Measurements from ENCODE around the gene CNTN4.

Gene CNTN4

GRCh38 chr3:2246873-2247648 lies 148.4 kb downstream of the CNTN4 start:
- no peak for DNase-seq (ENCODE audit: low read depth, low spot score)
- H3K4me3 ChIP-seq (ENCODE audit: low read length) = no peak overlapping the region

GRCh38 chr3:2247831-2248230 lies 149.2 kb downstream of the CNTN4 start:
- H3K4me3 ChIP-seq (ENCODE audit: low read length) = no peak overlapping the region
- no peak for DNase-seq (ENCODE audit: low read depth, low spot score)

GRCh38 chr3:2250783-2251182 lies 152.1 kb downstream of the CNTN4 start:
- no peak for DNase-seq (ENCODE audit: low read depth, low spot score)
- H3K4me3 ChIP-seq (ENCODE audit: low read length) = no peak overlapping the region

- H3K4me3 ChIP-seq (ENCODE audit: low read length) = no peak overlapping the region
- no peak for DNase-seq (ENCODE audit: low read depth, low spot score)
Observed at GRCh38 chr3:2261747-2262146, 163.1 kb downstream of the CNTN4 start.

- no peak overlapping the region for H3K4me3 ChIP-seq (ENCODE audit: low read length)
- no peak for DNase-seq (ENCODE audit: low read depth, low spot score)
Observed at GRCh38 chr3:2262204-2262603, 163.5 kb downstream of the CNTN4 start.

- no peak for DNase-seq (ENCODE audit: low read depth, low spot score)
- H3K4me3 ChIP-seq (ENCODE audit: low read length) = no peak overlapping the region
Observed at GRCh38 chr3:2266606-2267005, 167.9 kb downstream of the CNTN4 start.

- DNase-seq (ENCODE audit: low read depth, low spot score) = peak; percentile 3
- H3K4me3 ChIP-seq (ENCODE audit: low read length) = no peak overlapping the region
Observed at GRCh38 chr3:2268779-2269178, 170.1 kb downstream of the CNTN4 start.

- no peak overlapping the region for H3K4me3 ChIP-seq (ENCODE audit: low read length)
- DNase-seq (ENCODE audit: low read depth, low spot score) = no peak
Observed at GRCh38 chr3:2274526-2274925, 175.9 kb downstream of the CNTN4 start.

GRCh38 chr3:2283818-2284217 lies 185.2 kb downstream of the CNTN4 start:
- no peak for DNase-seq (ENCODE audit: low read depth, low spot score)
- no peak overlapping the region for H3K4me3 ChIP-seq (ENCODE audit: low read length)

- no peak for DNase-seq (ENCODE audit: low read depth, low spot score)
- no peak overlapping the region for H3K4me3 ChIP-seq (ENCODE audit: low read length)
Observed at GRCh38 chr3:2300938-2301337, 202.3 kb downstream of the CNTN4 start.

GRCh38 chr3:2301361-2301760 lies 202.7 kb downstream of the CNTN4 start:
- H3K4me3 ChIP-seq (ENCODE audit: low read length) = no peak overlapping the region
- DNase-seq (ENCODE audit: low read depth, low spot score) = no peak

- no peak overlapping the region for H3K4me3 ChIP-seq (ENCODE audit: low read length)
Observed at GRCh38 chr3:2303566-2303965, 204.9 kb downstream of the CNTN4 start.

GRCh38 chr3:2311022-2311421 lies 212.4 kb downstream of the CNTN4 start:
- DNase-seq (ENCODE audit: low read depth, low spot score) = no peak
- H3K4me3 ChIP-seq (ENCODE audit: low read length) = no peak overlapping the region

More at GRCh38 chr3:2303566-2303965, 204.9 kb downstream of the CNTN4 start:
- peak; percentile 14 for DNase-seq (ENCODE audit: low read depth, low spot score)

- DNase-seq (ENCODE audit: low read depth, low spot score) = no peak
- H3K4me3 ChIP-seq (ENCODE audit: low read length) = no peak overlapping the region
Observed at GRCh38 chr3:2317521-2317920, 218.9 kb downstream of the CNTN4 start.

GRCh38 chr3:2334921-2335320 lies 236.3 kb downstream of the CNTN4 start:
- DNase-seq (ENCODE audit: low read depth, low spot score) = no peak
- no peak overlapping the region for H3K4me3 ChIP-seq (ENCODE audit: low read length)

- H3K4me3 ChIP-seq (ENCODE audit: low read length) = no peak overlapping the region
- no peak for DNase-seq (ENCODE audit: low read depth, low spot score)
Observed at GRCh38 chr3:2343031-2343682, 244.5 kb downstream of the CNTN4 start.

- no peak overlapping the region for H3K4me3 ChIP-seq (ENCODE audit: low read length)
- DNase-seq (ENCODE audit: low read depth, low spot score) = no peak
Observed at GRCh38 chr3:2352134-2352762, 253.6 kb downstream of the CNTN4 start.

- no peak for DNase-seq (ENCODE audit: low read depth, low spot score)
- no peak overlapping the region for H3K4me3 ChIP-seq (ENCODE audit: low read length)
Observed at GRCh38 chr3:2354702-2355101, 256.0 kb downstream of the CNTN4 start.

- no peak for DNase-seq (ENCODE audit: low read depth, low spot score)
- H3K4me3 ChIP-seq (ENCODE audit: low read length) = no peak overlapping the region
Observed at GRCh38 chr3:2356298-2356950, 257.8 kb downstream of the CNTN4 start.

- DNase-seq (ENCODE audit: low read depth, low spot score) = no peak
- H3K4me3 ChIP-seq (ENCODE audit: low read length) = no peak overlapping the region
Observed at GRCh38 chr3:2360815-2361214, 262.1 kb downstream of the CNTN4 start.

Data from Jurkat, Clone E6-1 (cell line).